Parathyroid adenoma (tissue), 2 donors: ENCODE results near the gene FOLR1.

Source experiments
- H2AFZ ChIP-seq: fragments of 300-600 bp; sonication (generic); one replicate; pipeline ENCODE4 v1.7.0; 2017; ENCODE audit warnings: antibody characterized with exemption, mild to moderate bottlenecking
- H3K27ac ChIP-seq: fragments of 300-600 bp; sonication (generic); one replicate; pipeline ENCODE4 v1.7.0; 2017
- H3K27me3 ChIP-seq: fragments of 300-600 bp; sonication (generic); one replicate; pipeline ENCODE4 v1.7.0; 2017; ENCODE audit warnings: low read length; ENCODE audit not compliant: control insufficient read depth, insufficient read depth
- H3K36me3 ChIP-seq: fragments of 300-600 bp; sonication (generic); one replicate; pipeline ENCODE4 v1.7.0; 2017; ENCODE audit warnings: low read length; ENCODE audit not compliant: control insufficient read depth, insufficient read depth
- H3K4me1 ChIP-seq: fragments of 300-600 bp; sonication (generic); one replicate; pipeline ENCODE4 v1.7.0; 2017; ENCODE audit warnings: control low read depth
- H3K4me2 ChIP-seq: fragments of 300-600 bp; sonication (generic); one replicate; pipeline ENCODE4 v1.7.0; 2017; ENCODE audit warnings: low read length
- H3K4me3 ChIP-seq: fragments of 300-600 bp; sonication (generic); one replicate; pipeline ENCODE4 v1.7.0; 2017; ENCODE audit warnings: low read depth, low read length
- H3K79me2 ChIP-seq: fragments of 300-600 bp; sonication (generic); one replicate; pipeline ENCODE4 v1.7.0; 2017; ENCODE audit warnings: control low read depth
- H3K9ac ChIP-seq: fragments of 300-600 bp; sonication (generic); one replicate; pipeline ENCODE4 v1.7.0; 2017; ENCODE audit warnings: mild to moderate bottlenecking
- H3K9me3 ChIP-seq: fragments of 300-600 bp; sonication (generic); one replicate; pipeline ENCODE4 v1.7.0; 2017; ENCODE audit warnings: low read length; ENCODE audit not compliant: control insufficient read depth
- TF ChIP-seq, protein P1 (sequence below): fragments of 300-600 bp; sonication (generic); IDR thresholded peaks from one replicate; pipeline ENCODE4 v1.7.0; 2017; ENCODE audit warnings: antibody characterized with exemption, mild to moderate bottlenecking
- donor health status: primary hyperparathyroidism.

Gene FOLR1

DNA sequence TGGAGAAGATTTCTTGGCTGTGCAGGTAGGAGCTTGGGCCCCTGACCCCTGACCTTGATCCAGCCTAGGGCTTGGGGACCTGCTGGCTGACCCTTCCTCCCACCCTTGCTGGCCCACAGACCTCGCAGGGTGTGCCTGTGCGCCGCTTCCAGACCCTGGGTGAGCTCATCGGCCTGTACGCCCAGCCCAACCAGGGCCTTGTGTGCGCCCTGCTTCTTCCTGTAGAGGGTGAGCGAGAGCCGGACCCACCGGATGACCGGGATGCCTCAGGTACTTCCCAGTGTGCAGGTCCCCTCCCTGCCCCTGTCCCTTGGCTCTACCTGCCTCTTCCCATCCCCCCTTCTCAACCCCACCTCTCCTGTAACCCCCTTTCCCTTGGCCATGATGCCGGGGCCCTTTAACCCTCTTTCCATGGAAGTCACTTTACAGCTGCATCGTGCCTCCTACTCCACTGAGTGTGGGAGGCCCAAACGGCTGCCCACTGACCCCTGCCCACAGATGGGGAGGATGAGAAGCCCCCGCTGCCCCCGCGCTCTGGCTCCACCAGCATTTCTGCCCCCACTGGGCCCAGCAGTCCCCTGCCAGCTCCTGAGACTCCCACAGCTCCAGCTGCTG is 36.4 kb downstream of the FOLR1 start:
- H3K4me1 ChIP-seq = no peaks in the 10 kb centered on the region
- no peaks in the 10 kb centered on the region for H3K79me2 ChIP-seq
- TF ChIP-seq, protein P1, sequence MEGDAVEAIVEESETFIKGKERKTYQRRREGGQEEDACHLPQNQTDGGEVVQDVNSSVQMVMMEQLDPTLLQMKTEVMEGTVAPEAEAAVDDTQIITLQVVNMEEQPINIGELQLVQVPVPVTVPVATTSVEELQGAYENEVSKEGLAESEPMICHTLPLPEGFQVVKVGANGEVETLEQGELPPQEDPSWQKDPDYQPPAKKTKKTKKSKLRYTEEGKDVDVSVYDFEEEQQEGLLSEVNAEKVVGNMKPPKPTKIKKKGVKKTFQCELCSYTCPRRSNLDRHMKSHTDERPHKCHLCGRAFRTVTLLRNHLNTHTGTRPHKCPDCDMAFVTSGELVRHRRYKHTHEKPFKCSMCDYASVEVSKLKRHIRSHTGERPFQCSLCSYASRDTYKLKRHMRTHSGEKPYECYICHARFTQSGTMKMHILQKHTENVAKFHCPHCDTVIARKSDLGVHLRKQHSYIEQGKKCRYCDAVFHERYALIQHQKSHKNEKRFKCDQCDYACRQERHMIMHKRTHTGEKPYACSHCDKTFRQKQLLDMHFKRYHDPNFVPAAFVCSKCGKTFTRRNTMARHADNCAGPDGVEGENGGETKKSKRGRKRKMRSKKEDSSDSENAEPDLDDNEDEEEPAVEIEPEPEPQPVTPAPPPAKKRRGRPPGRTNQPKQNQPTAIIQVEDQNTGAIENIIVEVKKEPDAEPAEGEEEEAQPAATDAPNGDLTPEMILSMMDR = no peak
- H2AFZ ChIP-seq = no peak overlapping the region
- no peak overlapping the region for H3K4me3 ChIP-seq
- no peak overlapping the region for H3K9ac ChIP-seq
- no peak overlapping the region for H3K27ac ChIP-seq
- no peak overlapping the region for H3K4me2 ChIP-seq
- H3K27me3 ChIP-seq = no peaks in the 10 kb centered on the region
- no peaks in the 10 kb centered on the region for H3K9me3 ChIP-seq
- no peaks in the 10 kb centered on the region for H3K36me3 ChIP-seq

DNA sequence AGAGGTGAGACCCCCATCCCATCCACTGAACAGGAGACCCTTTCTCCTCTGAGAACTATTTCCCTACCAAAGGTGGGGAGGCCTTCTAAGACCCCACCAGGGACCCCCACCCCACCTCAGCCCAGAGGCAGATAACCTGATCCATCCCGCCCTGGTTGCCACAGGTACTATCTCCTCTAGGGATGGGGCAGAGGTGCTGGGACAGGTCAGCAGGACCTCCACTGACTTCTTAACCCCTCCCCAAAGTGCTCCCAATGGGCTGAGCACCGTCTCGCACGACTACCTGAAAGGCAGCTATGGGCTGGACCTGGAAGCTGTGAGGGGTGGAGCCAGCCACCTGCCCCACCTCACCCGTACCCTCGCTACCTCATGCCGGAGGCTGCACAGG is 36.9 kb downstream of the FOLR1 start:
- H3K27me3 ChIP-seq = no peaks in the 10 kb centered on the region
- no peak overlapping the region for H3K4me3 ChIP-seq
- no peaks in the 10 kb centered on the region for H3K4me1 ChIP-seq
- H3K36me3 ChIP-seq = no peaks in the 10 kb centered on the region
- H3K27ac ChIP-seq = no peak overlapping the region
- TF ChIP-seq, protein P1 = no peak
- no peaks in the 10 kb centered on the region for H3K79me2 ChIP-seq
- no peaks in the 10 kb centered on the region for H3K9me3 ChIP-seq
- H3K9ac ChIP-seq = no peak overlapping the region
- no peak overlapping the region for H2AFZ ChIP-seq
- no peak overlapping the region for H3K4me2 ChIP-seq

DNA sequence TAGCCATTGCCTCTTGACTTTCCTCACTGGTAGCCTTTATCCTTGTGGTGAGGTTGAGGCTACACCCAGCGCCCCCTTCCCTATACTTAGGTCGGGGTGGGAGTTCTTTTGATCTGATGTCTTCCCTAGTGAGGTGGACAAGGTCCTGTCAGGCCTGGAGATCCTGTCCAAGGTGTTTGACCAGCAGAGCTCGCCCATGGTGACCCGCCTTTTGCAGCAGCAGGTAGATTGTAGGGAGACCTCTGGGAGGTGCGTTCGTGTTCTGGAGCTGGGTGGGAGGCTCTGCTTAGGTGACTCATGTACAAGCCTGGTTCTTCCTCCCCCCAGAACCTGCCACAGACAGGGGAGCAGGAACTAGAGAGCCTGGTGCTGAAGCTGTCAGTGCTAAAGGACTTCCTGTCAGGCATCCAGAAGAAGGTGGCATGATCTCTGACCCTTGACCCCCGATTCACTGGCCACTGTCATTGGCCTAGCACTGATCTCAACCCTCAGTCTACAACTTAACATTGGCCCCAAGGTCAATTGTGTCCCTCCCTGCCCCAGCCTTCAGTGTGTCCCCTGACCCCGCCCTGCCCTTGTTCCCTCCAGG is 37.5 kb downstream of the FOLR1 start:
- Histone ChIP-seq H3K4me1 (no peaks in the 10 kb centered on the region), H3K4me3 (no peak overlapping the region), H3K27me3 (no peaks in the 10 kb centered on the region), H2AFZ (no peak overlapping the region), H3K9me3 (no peaks in the 10 kb centered on the region), H3K27ac (no peak overlapping the region), H3K4me2 (no peak overlapping the region), H3K79me2 (no peaks in the 10 kb centered on the region), H3K36me3 (no peaks in the 10 kb centered on the region), H3K9ac (no peak overlapping the region)
- TF ChIP-seq, protein P1 = no peak

- TF ChIP-seq, protein P1 = no peak
- no peaks in the 10 kb centered on the region for H3K36me3 ChIP-seq
- no peaks in the 10 kb centered on the region for H3K4me1 ChIP-seq
Observed at GRCh38 chr11:72229925-72230763, 38.2 kb downstream of the FOLR1 start.

More at GRCh38 chr11:72229925-72230763, 38.2 kb downstream of the FOLR1 start:
- no peak overlapping the region for H3K4me2 ChIP-seq
- H3K79me2 ChIP-seq = no peaks in the 10 kb centered on the region
- no peak overlapping the region for H2AFZ ChIP-seq
- H3K27ac ChIP-seq = no peak overlapping the region
- no peaks in the 10 kb centered on the region for H3K9me3 ChIP-seq
- H3K9ac ChIP-seq = no peak overlapping the region
- no peak overlapping the region for H3K4me3 ChIP-seq
- H3K27me3 ChIP-seq = no peaks in the 10 kb centered on the region
